H4 (cell line): ENCODE measurements around the gene TGM2. TPM values are rescaled to one million over a fixed set of nuclear protein-coding genes. Genes with fewer than 3 reads are reported as not detected.

Experiments used
- DNase-seq: peaks from one replicate; pipeline ENCODE4 v3.0.0-alpha.2; 2015; ENCODE audit warnings: low spot score
- total RNA-seq: library from RNA; depleted of rRNA; stranded (reverse); fragments of >200 nt; shearing (Covaris generic); gene quantifications from 2 replicates; pipeline ENCODE4 v1.2.3, GENCODE V29; 2014; rRNA removed

Gene TGM2
- total RNA-seq, 1 experiment from 2014 or later = 7.1 TPM

DNA sequence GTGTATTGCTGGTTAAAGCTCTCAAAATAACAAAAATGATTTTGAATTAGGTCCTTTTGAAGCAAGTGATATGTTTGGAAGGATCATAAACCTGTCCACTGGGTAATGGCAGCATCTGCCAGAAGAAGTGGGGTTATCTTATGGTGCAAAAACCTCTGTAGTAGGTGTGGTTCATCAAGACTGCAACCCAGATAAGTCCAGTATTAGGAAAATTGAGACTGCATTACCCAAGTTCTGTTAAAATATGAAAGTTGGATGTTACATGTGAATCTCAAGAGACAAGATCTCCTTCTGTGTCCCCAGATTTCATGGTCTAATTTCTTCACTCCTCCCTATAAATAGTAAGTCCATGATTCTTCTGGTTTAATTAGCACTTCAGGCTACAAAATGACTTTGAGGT lies 72.2 kb downstream of the TGM2 start:
- no peak for DNase-seq

DNA sequence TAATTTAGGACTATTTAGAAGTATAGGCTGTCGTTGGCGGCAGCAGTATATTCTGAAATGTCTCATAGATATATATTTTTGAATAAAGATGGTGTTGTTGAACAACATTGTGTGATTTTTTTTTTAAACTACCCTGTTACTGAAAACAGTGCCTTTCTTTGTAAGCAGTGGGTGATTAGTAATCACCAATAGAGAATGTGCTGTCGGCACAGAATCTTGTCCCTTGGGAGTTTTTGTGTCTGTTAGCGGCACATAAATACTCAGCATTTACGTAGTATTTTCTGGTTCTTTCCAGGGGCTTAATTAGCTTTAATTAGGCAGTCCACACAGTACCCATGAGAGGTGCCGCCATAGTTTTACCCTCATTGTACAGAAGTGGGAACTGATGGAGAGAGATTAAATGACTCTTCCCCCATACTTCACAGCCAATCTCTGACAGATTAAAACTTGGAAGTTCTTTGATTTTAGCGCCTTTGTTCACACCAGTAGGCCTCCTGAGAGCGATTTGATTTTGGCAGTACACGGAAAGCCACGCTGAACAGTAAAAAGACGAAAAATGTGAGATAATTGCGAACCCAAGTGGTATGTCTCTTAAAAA lies 72.7 kb downstream of the TGM2 start:
- no peak for DNase-seq

DNA sequence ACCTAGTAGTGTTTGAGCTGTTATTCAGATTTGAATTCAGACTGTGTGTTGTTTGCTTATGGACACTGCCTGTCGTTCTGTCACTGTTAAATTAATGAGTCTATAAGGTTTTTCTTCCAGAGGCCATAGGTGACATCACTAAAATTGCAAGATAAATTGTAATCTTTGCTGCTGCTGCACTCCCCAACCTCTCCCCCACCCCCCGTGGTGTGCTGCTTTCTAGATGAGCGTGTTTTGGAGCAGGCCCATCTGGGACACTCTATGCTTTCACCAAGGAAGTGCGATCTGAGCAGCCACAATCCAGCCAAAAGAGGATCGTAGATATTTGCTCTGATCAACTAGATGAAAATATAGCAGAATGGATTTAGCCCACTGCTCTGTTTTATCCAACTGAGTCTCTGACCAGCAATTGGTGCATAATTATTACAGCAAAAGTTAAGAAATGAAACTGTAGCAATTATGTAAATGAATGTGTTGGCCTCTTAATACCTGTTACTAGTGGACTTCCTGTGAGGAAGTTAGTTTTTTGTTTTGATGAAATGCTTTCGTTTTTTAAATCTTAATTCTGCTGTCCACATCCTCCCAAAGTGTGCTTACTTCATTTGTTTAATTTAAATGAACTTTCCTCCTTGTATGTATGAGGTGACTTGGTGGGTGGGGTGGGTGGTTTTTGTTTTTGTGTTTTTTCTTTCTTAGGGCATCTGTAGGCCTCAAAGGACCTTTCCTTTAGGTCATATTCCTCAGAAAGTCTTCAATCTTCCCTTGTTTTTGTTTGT lies 73.4 kb downstream of the TGM2 start:
- no peak for DNase-seq

DNA sequence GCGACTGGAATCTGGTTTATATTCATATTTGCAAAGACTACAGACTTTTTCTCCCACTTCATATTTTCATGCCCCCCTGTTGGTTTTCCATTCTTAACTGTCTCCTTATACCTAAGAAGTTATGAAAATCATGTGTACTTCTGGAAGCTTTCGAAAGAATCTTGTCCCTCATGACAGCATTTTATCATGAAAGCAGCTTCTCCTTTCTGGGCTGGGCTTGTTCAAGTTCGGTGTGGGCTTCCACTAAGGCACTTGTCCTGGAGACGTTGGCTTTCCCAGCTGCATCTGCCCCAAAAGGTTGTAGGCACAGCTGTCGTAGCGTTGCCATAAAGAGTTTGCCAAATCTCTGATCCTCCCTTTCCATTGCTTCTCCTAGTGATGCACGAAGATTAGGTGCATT lies 75.0 kb downstream of the TGM2 start:
- no peak for DNase-seq

DNA sequence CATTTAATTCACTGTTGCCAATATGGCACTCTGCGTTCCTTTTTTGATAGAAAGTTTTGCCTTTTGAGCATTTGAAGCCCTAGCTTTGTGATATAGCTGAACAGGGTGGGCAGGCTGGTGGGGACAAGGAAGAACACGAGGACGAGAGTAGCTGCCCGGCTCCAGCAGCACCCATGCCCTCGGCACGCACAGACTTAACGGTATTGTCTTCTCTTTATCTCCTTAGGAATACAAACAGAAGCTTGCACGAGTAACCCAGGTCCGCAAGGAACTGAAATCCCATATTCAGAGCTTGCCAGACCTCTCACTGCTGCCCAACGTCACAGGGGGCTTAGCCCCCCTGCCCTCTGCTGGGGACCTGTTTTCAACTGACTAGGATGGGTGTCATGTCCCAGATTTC lies 75.6 kb downstream of the TGM2 start:
- DNase-seq = no peak

DNA sequence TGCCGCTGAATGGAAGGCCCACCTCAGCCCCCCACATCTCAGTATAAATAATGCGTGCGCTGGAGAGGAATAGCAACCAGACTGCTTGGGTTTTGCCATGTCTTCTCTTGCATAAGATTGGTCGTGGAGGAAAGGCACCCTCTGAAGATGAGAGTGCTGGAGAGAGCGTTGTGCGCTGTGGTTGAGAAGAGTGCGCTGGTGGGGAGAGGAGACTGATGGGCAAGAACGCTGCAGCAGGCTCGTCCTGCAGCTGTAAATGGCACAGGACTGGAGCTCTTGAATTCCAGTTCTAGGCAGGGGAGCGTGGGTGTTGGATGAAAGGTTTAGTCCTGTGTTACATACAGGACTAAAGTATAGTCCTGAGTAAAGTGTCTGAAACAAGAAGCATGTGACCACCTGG lies 80.0 kb downstream of the TGM2 start:
- DNase-seq = no peak

DNA sequence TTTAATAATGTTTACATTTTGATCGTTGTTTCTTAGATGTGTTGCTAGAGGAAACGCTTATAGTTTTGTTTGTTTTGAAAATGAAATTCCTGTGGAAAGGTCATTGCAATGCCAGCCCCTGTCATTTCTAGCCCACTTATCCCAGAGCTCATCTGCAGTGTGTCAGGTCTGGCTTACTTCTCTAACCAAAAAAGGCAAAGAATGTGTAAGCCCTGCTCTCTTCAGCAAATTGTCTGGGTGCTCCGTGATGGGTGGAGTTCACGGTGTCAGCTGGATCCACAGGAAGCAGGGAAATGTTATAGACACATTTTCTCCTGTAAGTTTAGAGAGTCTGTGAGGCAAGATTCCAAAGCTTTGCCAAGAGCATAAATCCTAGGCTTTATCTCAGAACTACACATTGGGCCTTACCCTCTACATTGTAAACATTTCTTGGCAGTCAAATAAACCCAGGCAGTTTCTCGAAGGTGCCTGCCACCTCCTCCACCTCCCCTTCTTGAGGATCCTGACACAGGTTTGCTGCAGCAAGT lies 80.6 kb downstream of the TGM2 start:
- peak; percentile 82 for DNase-seq

DNA sequence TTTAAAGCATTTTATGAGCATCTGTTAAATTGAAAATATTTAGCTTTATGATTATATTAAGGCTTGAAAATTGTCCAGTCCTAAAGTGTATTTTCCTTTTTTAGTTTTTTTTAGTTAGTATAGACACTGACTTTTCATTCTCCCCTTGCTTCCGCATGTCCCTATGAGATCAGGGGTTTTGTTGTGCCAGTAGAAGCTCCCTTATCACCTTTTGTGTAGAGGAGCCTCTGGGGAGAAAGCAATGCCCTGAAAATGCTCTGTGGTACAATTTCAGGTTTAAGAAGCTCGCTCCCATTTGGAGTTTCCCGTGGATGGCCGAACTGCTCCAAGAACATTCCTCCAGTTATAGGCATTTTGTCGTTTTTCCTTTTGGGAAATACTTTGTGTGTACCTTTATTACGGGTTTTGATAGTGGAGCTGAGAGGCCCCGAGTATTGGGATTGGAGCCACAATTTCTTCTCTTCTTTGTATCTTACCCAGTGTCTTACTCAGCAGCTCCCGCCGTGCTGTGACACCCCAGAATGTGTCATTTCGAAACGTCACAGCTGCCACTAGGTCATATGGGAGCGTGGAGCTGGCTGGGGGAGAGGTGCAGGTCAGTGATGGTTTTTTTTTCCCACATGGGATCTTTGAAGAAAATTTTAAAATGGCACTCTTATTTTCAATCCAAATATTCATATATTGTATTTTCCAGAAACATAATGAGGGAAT lies 81.6 kb downstream of the TGM2 start:
- DNase-seq = peak; percentile 14

DNA sequence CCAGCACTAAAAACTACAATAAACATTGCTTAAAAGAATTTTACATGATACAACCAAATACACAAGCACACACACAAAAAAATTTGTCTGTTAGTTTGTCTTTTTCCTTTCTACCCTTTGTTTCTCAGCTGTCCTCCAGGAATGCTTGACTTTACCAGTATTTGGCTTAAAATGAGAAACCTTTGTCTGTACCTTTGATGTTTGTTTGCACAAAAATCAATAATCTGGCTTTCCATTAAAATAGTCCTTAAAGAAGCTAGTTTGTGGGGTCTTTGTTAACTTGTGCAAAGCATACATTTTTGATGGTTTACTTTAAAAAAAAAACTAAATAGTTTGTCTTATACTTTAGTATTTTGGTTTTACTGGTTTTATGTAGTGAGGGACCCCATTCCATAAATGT lies 82.2 kb downstream of the TGM2 start:
- no peak for DNase-seq

DNA sequence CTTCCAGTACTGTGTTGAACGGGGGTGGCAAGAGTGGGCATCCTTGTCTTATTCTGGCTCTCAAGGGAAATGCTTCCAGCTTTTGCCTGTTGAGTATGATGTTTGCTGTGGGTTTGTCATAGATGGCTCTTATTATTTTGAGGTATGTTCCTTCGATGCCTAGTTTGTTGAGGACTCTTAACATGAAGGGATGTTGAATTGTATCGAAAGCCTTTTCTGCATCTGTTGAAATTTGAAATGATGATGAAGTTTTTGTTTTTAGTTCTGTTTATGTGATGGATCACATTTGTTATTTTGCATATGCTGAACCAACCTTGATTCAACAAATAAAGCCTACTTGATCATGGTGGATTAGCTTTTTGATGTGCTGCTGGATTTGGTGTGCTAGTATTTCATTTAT lies 83.5 kb downstream of the TGM2 start:
- no peak for DNase-seq

DNA sequence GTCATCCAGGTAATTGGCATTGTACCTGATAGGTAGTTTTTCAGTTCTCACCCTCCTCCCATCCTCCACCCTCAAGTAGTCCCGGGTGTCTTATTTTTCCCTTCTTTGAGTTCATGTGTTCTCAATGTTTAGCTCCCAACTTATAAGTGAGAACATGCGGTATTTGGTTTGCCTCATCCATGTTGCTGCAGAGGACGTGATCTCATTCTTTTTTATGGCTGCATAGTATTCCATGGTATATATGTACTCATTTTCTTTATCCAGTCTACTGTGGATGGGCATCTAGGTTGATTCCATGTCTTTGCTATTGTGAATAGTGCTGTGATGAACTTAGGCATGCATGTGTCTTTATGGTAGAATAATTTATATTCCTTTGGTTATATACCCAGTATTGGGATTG lies 85.7 kb downstream of the TGM2 start:
- DNase-seq = no peak

DNA sequence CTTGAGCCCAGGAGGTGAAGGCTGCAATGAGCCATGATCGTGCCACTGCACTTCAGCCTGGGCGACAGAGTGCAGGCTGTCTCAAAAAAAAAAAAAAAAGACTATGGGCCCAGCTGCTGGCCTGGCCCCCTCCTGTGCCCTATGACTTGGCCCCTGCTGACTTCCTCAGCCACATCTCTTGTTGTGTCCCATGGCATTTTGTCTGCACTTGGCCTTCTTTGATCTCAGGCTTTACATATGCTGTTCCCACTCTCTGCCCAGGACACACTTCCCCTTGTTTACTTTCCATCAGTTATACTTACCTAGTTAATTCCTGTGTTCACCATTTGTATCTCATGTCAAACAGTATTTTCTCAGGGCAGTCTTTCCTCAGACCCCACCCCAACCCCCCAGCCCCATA lies 87.0 kb downstream of the TGM2 start:
- DNase-seq = no peak

Other genes starting within 250 kb of the TGM2 start
- 24.7 and 25.7 TPM in 2 replicates for gene TTI1, start 131.8 kb downstream of the TGM2 start, total RNA-seq
- gene RPRD1B, start 131.5 kb downstream of the TGM2 start, total RNA-seq = 10.8 and 13.5 TPM in 2 replicates
- gene KIAA1755, start 95.5 kb upstream of the TGM2 start, total RNA-seq = not detected in 2 replicates
- gene BPI, start 138.9 kb upstream of the TGM2 start, total RNA-seq = 0.10 TPM in 1 of 2 replicates, not detected in the other
- gene LBP, start 181.2 kb upstream of the TGM2 start, total RNA-seq = 0.06 TPM in 1 of 2 replicates, not detected in the other